ENCODE results near the gene C10orf105. TPM values are rescaled to one million over a fixed set of nuclear protein-coding genes. Genes with fewer than 3 reads are reported as not detected.

Gene C10orf105
- total and polyA plus RNA-seq, 2 donors (not counting 1 experiment from before 2014, with no cell fraction given): under 0.01 to 0.14 TPM

GRCh38 chr10:71679425-71679824, 40.2 kb downstream of the C10orf105 start:
- Histone ChIP-seq H2AFZ (ENCODE audit: low read length) (no peak overlapping the region), H3K79me2 (ENCODE audit: control insufficient read depth, insufficient read depth, low read length) (no peaks in the 10 kb centered on the region), H4K20me1 (ENCODE audit: control insufficient read depth, extremely low read depth, insufficient read depth, low read length) (no peaks in the 10 kb centered on the region), H3K4me1 (ENCODE audit: control insufficient read depth, extremely low read depth, insufficient read depth, low read length) (no peaks in the 10 kb centered on the region), H3K9ac (ENCODE audit: insufficient read depth, low read length) (no peak overlapping the region), H3K9me3 (ENCODE audit: control insufficient read depth, insufficient read depth, low read depth, low read length) (no peaks in the 10 kb centered on the region), H3K27ac (ENCODE audit: insufficient read depth, low read length) (no peak overlapping the region), H3K27me3 (ENCODE audit: control insufficient read depth, insufficient read depth, low read length) (peaks cover 6% of the 10 kb centered on the region), H3K4me2 (ENCODE audit: extremely low read depth, insufficient read depth, low read length) (no peak overlapping the region), H3K36me3 (ENCODE audit: control insufficient read depth, insufficient read depth, low read length) (no peaks in the 10 kb centered on the region), H3K4me3 (replicated peaks in 1 of 4; ENCODE audit: control extremely low read depth in 1 of 4, insufficient read depth in 1 of 4, low read depth in 3 of 4, low read length in 4 of 4) (no peak overlapping the region)
- TF ChIP-seq EZH2 (IDR thresholded peaks at IDR 0.05; ENCODE audit: low read length, missing control alignments) (no peak), CTCF (conservative IDR thresholded peaks at IDR 0.05 in 1 of 2, IDR thresholded peaks at IDR 0.05 in 1 of 2; ENCODE audit: low read depth in 1 of 2, low read length in 2 of 2) (no peak)
- no peak for DNase-seq (ENCODE audit: low read depth in 2 of 2)

- TF ChIP-seq EZH2 (IDR thresholded peaks at IDR 0.05; ENCODE audit: low read length, missing control alignments) (no peak), CTCF (conservative IDR thresholded peaks at IDR 0.05 in 1 of 2, IDR thresholded peaks at IDR 0.05 in 1 of 2; ENCODE audit: low read depth in 1 of 2, low read length in 2 of 2) (no peak)
- H3K36me3 ChIP-seq (ENCODE audit: control insufficient read depth, insufficient read depth, low read length): no peaks in the 10 kb centered on the region
- H3K9me3 ChIP-seq (ENCODE audit: control insufficient read depth, insufficient read depth, low read depth, low read length): no peaks in the 10 kb centered on the region
- no peaks in the 10 kb centered on the region for H3K4me1 ChIP-seq (ENCODE audit: control insufficient read depth, extremely low read depth, insufficient read depth, low read length)
- no peak overlapping the region for H3K4me3 ChIP-seq (replicated peaks in 1 of 4; ENCODE audit: control extremely low read depth in 1 of 4, insufficient read depth in 1 of 4, low read depth in 3 of 4, low read length in 4 of 4)
- H3K9ac ChIP-seq (ENCODE audit: insufficient read depth, low read length): no peak overlapping the region
- no peaks in the 10 kb centered on the region for H4K20me1 ChIP-seq (ENCODE audit: control insufficient read depth, extremely low read depth, insufficient read depth, low read length)
- no peak overlapping the region for H3K4me2 ChIP-seq (ENCODE audit: extremely low read depth, insufficient read depth, low read length)
- no peak overlapping the region for H2AFZ ChIP-seq (ENCODE audit: low read length)
- no peaks in the 10 kb centered on the region for H3K79me2 ChIP-seq (ENCODE audit: control insufficient read depth, insufficient read depth, low read length)
- no peak for DNase-seq (ENCODE audit: low read depth in 2 of 2)
- no peak overlapping the region for H3K27ac ChIP-seq (ENCODE audit: insufficient read depth, low read length)
- peaks cover 6% of the 10 kb centered on the region for H3K27me3 ChIP-seq (ENCODE audit: control insufficient read depth, insufficient read depth, low read length)
These were observed 41.3 kb downstream of the C10orf105 start for GRCh38 chr10:71678057-71678805.

GRCh38 chr10:71677261-71677660, 42.3 kb downstream of the C10orf105 start:
- DNase-seq (ENCODE audit: low read depth in 2 of 2): no peak
- Histone ChIP-seq H3K79me2 (ENCODE audit: control insufficient read depth, insufficient read depth, low read length) (no peaks in the 10 kb centered on the region), H2AFZ (ENCODE audit: low read length) (no peak overlapping the region), H3K36me3 (ENCODE audit: control insufficient read depth, insufficient read depth, low read length) (no peaks in the 10 kb centered on the region), H4K20me1 (ENCODE audit: control insufficient read depth, extremely low read depth, insufficient read depth, low read length) (no peaks in the 10 kb centered on the region), H3K27ac (ENCODE audit: insufficient read depth, low read length) (no peak overlapping the region), H3K9me3 (ENCODE audit: control insufficient read depth, insufficient read depth, low read depth, low read length) (no peaks in the 10 kb centered on the region), H3K27me3 (ENCODE audit: control insufficient read depth, insufficient read depth, low read length) (peaks cover 5% of the 10 kb centered on the region), H3K4me2 (ENCODE audit: extremely low read depth, insufficient read depth, low read length) (no peak overlapping the region), H3K9ac (ENCODE audit: insufficient read depth, low read length) (no peak overlapping the region), H3K4me3 (replicated peaks in 1 of 4; ENCODE audit: control extremely low read depth in 1 of 4, insufficient read depth in 1 of 4, low read depth in 3 of 4, low read length in 4 of 4) (no peak overlapping the region), H3K4me1 (ENCODE audit: control insufficient read depth, extremely low read depth, insufficient read depth, low read length) (no peaks in the 10 kb centered on the region)
- no peak for TF ChIP-seq CTCF (conservative IDR thresholded peaks at IDR 0.05 in 1 of 2, IDR thresholded peaks at IDR 0.05 in 1 of 2; ENCODE audit: low read depth in 1 of 2, low read length in 2 of 2)
- TF ChIP-seq EZH2 (IDR thresholded peaks at IDR 0.05; ENCODE audit: low read length, missing control alignments): no peak

Data from fibroblast of lung (primary cell).